Daoy (cell line): Measurements from ENCODE around the gene TMEM87B. TPM values are rescaled to one million over a fixed set of nuclear protein-coding genes. Genes with fewer than 3 reads are reported as not detected.
"Not testable (repeated sequence)": the region's sequence is repeated elsewhere in the genome, so short reads cannot be mapped to it uniquely, and the experiment has no call there.

Experiments used
- DNase-seq: peaks from one replicate; pipeline ENCODE4 v3.0.0-alpha.2; 2015; ENCODE audit warnings: low read depth
- total RNA-seq: library from RNA; depleted of rRNA; stranded (reverse); fragments of >200 nt; shearing (Covaris generic); gene quantifications from 2 replicates; pipeline ENCODE4 v1.2.3, GENCODE V29; 2014

TMEM87B gene
- total RNA-seq, 1 experiment from 2014 or later = 14.1 TPM

GRCh38 chr2:112033600-112033999, 21.5 kb upstream of the TMEM87B start:
- peak; percentile 56 for DNase-seq

GRCh38 chr2:112034924-112035323, 20.1 kb upstream of the TMEM87B start:
- DNase-seq = no peak

- DNase-seq = no peak
These were observed 19.3 kb upstream of the TMEM87B start for GRCh38 chr2:112035786-112036185.

- DNase-seq = not testable (repeated sequence)
These were observed 15.5 kb upstream of the TMEM87B start for GRCh38 chr2:112039556-112039955.

GRCh38 chr2:112040066-112040465, 15.0 kb upstream of the TMEM87B start:
- not testable (repeated sequence) for DNase-seq

- not testable (repeated sequence) for DNase-seq
These were observed 13.6 kb upstream of the TMEM87B start for GRCh38 chr2:112041460-112041859.

- DNase-seq = no peak
These were observed 9.5 kb upstream of the TMEM87B start for GRCh38 chr2:112045446-112046014.

- no peak for DNase-seq
These were observed 8.8 kb upstream of the TMEM87B start for GRCh38 chr2:112046231-112046630.

GRCh38 chr2:112047537-112048235, 7.4 kb upstream of the TMEM87B start:
- DNase-seq = no peak

- no peak for DNase-seq
These were observed 6.9 kb upstream of the TMEM87B start for GRCh38 chr2:112048236-112048592.

GRCh38 chr2:112048887-112049286, 6.2 kb upstream of the TMEM87B start:
- peak; percentile 44 for DNase-seq

GRCh38 chr2:112050316-112050715, 4.8 kb upstream of the TMEM87B start:
- DNase-seq = no peak

- peak; percentile 97 for DNase-seq
These were observed 887 bp upstream of the TMEM87B start for GRCh38 chr2:112053917-112054846.

GRCh38 chr2:112055730-112056625, 909 bp downstream of the TMEM87B start:
- peak; percentile 78 for DNase-seq

GRCh38 chr2:112056626-112056987, 1.5 kb downstream of the TMEM87B start:
- DNase-seq = no peak

GRCh38 chr2:112059671-112060070, 4.6 kb downstream of the TMEM87B start:
- no peak for DNase-seq

GRCh38 chr2:112061299-112061698, 6.2 kb downstream of the TMEM87B start:
- no peak for DNase-seq

GRCh38 chr2:112061840-112062239, 6.8 kb downstream of the TMEM87B start:
- no peak for DNase-seq

GRCh38 chr2:112062894-112063293, 7.8 kb downstream of the TMEM87B start:
- DNase-seq = no peak

GRCh38 chr2:112065486-112065885, 10.4 kb downstream of the TMEM87B start:
- DNase-seq = no peak

GRCh38 chr2:112065966-112066365, 10.9 kb downstream of the TMEM87B start:
- DNase-seq = peak; percentile 7

- DNase-seq = not testable (repeated sequence)
These were observed 14.7 kb downstream of the TMEM87B start for GRCh38 chr2:112069794-112070193.
